NCI-H345 (cell line): ENCODE results near the gene CTIF.
A peak's percentile ranks its signal among the peaks of the same experiment; 100 is the strongest.

Experiments used
- DNase-seq: peaks from one replicate; lab custom pipeline; 2025; lab: John Stamatoyannopoulos, UW

The CTIF gene

GRCh38 chr18:48835745-48836170 is 296.9 kb downstream of the CTIF start:
- DNase-seq = no peak

GRCh38 chr18:48836231-48836805 is 297.5 kb downstream of the CTIF start:
- DNase-seq = no peak

- no peak for DNase-seq
Observed at GRCh38 chr18:48836806-48837615, 298.2 kb downstream of the CTIF start.

GRCh38 chr18:48837676-48838075 is 298.8 kb downstream of the CTIF start:
- DNase-seq = no peak

- no peak for DNase-seq
Observed at GRCh38 chr18:48838166-48838775, 299.4 kb downstream of the CTIF start.

GRCh38 chr18:48838921-48839818 is 300.3 kb downstream of the CTIF start:
- no peak for DNase-seq

- DNase-seq = no peak
Observed at GRCh38 chr18:48839819-48840490, 301.1 kb downstream of the CTIF start.

GRCh38 chr18:48840491-48840877 is 301.7 kb downstream of the CTIF start:
- no peak for DNase-seq

GRCh38 chr18:48841381-48842258 is 302.8 kb downstream of the CTIF start:
- no peak for DNase-seq

GRCh38 chr18:48842259-48843061 is 303.6 kb downstream of the CTIF start:
- no peak for DNase-seq

- DNase-seq = no peak
Observed at GRCh38 chr18:48843162-48843561, 304.3 kb downstream of the CTIF start.

- no peak for DNase-seq
Observed at GRCh38 chr18:48843596-48843995, 304.8 kb downstream of the CTIF start.

- DNase-seq = no peak
Observed at GRCh38 chr18:48844271-48844670, 305.4 kb downstream of the CTIF start.

- DNase-seq = no peak
Observed at GRCh38 chr18:48845174-48845573, 306.3 kb downstream of the CTIF start.

- DNase-seq = no peak
Observed at GRCh38 chr18:48846423-48846932, 307.6 kb downstream of the CTIF start.

- no peak for DNase-seq
Observed at GRCh38 chr18:48847807-48848486, 309.1 kb downstream of the CTIF start.

GRCh38 chr18:48848641-48849143 is 309.9 kb downstream of the CTIF start:
- DNase-seq = peak; percentile 12

- no peak for DNase-seq
Observed at GRCh38 chr18:48850822-48851598, 312.2 kb downstream of the CTIF start.
